Kidney epithelial cell (primary cell): ENCODE measurements around the gene LRRC47. TPM values are rescaled to one million over a fixed set of nuclear protein-coding genes. Genes with fewer than 3 reads are reported as not detected.

Experiments
- DNase-seq: peaks from one replicate; pipeline ENCODE4 v3.0.0-alpha.2; 2010; ENCODE audit warnings: low read depth
- H3K27me3 ChIP-seq: 2 replicates; pipeline ENCODE4 v1.6.0; 2011; ENCODE audit warnings: low read length; ENCODE audit not compliant: control insufficient read depth, insufficient read depth
- H3K36me3 ChIP-seq: 2 replicates; pipeline ENCODE4 v1.5.1; 2011; ENCODE audit warnings: low read length; ENCODE audit not compliant: control insufficient read depth, insufficient read depth
- H3K4me3 ChIP-seq: 2 replicates; pipeline ENCODE4 v1.5.1; 2011; ENCODE audit warnings: low read depth, mild to moderate bottlenecking, control low read depth, low read length
- total RNA-seq: library from RNA; depleted of rRNA; stranded (reverse); fragments of >200 nt; gene quantifications from 2 replicates; pipeline ENCODE4 v1.2.3, GENCODE V29; 2015
- TF ChIP-seq, protein P1 (sequence below): IDR thresholded peaks from 2 replicates; pipeline ENCODE4 v1.5.1; 2011; ENCODE audit warnings: mild to moderate bottlenecking, moderate library complexity, low read length, control low read depth, inconsistent platforms; ENCODE audit not compliant: insufficient read depth, poor library complexity, severe bottlenecking

Gene LRRC47
- total RNA-seq, 1 donor from 2014 or later, result 55.9 TPM

DNA sequence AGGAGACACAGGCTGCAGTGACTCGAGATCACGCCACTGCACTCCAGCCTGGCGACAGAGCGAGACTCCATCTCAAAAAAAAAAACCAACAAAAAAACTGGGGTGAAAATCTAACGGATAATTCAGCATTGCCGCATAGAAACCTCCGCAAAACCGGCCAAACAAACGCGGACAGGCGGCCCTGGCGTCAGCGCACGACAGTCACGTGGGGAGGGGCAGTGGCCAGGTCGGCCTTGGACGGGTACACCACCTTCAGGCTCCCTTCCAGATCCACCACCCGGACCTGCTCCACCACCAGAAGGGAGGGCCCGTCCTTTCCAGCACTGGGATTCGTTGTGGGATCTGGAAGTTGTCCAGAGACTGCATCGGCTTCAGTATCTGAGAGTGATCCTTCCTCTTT lies 15.4 kb downstream of the LRRC47 start:
- no peaks in the 10 kb centered on the region for H3K27me3 ChIP-seq
- H3K4me3 ChIP-seq, result no peak overlapping the region
- TF ChIP-seq, protein P1, sequence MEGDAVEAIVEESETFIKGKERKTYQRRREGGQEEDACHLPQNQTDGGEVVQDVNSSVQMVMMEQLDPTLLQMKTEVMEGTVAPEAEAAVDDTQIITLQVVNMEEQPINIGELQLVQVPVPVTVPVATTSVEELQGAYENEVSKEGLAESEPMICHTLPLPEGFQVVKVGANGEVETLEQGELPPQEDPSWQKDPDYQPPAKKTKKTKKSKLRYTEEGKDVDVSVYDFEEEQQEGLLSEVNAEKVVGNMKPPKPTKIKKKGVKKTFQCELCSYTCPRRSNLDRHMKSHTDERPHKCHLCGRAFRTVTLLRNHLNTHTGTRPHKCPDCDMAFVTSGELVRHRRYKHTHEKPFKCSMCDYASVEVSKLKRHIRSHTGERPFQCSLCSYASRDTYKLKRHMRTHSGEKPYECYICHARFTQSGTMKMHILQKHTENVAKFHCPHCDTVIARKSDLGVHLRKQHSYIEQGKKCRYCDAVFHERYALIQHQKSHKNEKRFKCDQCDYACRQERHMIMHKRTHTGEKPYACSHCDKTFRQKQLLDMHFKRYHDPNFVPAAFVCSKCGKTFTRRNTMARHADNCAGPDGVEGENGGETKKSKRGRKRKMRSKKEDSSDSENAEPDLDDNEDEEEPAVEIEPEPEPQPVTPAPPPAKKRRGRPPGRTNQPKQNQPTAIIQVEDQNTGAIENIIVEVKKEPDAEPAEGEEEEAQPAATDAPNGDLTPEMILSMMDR, result no peak
- no peak for DNase-seq
- H3K36me3 ChIP-seq, result peaks cover 4% of the 10 kb centered on the region

DNA sequence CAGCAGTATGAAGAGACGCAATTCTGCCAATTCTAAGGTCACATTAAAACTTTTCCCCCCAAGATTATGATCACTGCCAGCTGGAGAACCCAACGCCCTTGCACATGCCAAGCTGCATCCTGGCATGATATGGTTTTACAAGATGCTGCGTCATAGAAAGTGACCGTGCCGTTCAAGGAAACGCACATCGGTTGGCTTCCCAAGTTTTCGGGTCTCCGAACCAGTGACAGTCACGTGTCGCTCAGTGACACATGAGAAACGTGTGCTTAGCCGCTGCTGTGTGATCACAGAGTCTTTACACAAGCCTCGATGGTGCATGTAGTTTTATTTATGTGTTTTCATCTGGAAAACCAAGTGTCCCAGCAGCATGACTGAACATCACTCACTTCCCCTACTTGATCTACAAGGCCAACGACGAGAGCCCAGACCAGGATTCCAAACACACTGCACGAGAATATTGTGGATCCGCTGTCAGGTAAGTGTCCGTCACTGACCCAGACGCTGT lies 16.3 kb downstream of the LRRC47 start:
- DNase-seq, result no peak
- Histone ChIP-seq H3K4me3 (no peak overlapping the region), H3K27me3 (no peaks in the 10 kb centered on the region), H3K36me3 (peaks cover 3% of the 10 kb centered on the region)
- TF ChIP-seq, protein P1, result no peak

DNA sequence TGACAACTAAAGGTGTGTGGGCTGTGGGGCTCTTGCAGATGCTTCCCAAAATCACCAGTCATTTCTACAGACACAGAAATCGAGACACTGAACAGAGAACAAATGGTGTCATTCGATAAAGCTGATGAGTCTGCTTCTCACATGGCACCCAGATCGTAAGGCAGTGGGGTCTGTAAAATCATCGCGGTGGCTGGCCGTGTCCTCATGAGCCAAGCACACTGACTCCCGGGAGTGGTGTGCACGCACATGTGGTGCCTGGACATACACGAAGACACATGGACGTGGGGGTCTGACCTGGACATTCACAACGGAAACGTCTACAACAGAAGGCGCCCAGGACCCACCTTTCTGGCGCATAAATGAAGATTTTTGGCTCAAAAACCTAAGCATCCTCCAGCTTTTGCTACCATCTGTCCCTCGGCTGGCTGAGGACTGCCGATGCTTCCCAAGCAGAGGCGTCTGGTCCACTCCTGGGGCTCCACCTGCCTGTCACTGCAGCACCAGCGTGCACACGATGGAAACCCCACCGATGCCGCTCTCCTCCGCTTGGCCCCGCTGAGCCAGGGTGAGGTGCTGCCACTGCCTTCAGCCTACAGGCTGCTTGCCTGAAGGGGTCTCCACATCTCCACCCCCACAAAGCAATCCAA lies 16.9 kb downstream of the LRRC47 start:
- H3K36me3 ChIP-seq, result peaks cover 3% of the 10 kb centered on the region
- no peaks in the 10 kb centered on the region for H3K27me3 ChIP-seq
- H3K4me3 ChIP-seq, result no peak overlapping the region
- no peak for DNase-seq
- TF ChIP-seq, protein P1, result no peak

DNA sequence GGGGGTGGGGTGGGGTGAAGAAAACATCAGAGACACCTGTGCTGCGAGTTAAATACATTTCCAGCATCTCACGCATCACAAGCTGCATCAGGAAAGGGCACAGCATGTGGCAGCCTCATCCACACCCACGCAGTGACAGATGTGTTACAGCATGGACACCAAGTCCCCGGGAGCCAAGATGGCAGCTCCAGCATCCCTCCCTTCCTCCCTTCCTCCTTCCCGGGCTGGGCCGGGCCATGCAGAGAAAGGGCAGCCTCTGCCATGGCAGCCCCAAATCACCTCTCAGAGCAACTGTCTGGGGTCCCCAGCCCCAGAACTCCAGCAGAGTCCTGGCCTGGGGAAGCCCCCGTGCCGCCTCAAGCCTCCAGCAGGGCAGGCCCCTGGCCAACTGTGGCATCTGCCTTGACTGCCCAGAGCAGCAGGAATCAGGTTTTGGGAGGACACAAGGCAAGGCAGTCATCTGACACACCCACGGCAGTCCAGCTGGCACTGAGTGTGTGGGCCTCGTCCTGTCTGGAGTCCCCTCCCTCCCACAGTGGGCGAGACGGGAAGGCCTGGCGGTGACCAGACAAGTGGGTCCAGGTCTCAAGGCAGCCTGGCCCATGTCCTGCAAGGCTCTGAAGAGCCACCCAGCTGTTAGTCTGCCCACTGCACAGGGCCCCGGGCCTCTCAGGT lies 17.6 kb downstream of the LRRC47 start:
- TF ChIP-seq, protein P1, result no peak
- peaks cover 3% of the 10 kb centered on the region for H3K36me3 ChIP-seq
- DNase-seq, result no peak
- H3K4me3 ChIP-seq, result no peak overlapping the region
- no peaks in the 10 kb centered on the region for H3K27me3 ChIP-seq

DNA sequence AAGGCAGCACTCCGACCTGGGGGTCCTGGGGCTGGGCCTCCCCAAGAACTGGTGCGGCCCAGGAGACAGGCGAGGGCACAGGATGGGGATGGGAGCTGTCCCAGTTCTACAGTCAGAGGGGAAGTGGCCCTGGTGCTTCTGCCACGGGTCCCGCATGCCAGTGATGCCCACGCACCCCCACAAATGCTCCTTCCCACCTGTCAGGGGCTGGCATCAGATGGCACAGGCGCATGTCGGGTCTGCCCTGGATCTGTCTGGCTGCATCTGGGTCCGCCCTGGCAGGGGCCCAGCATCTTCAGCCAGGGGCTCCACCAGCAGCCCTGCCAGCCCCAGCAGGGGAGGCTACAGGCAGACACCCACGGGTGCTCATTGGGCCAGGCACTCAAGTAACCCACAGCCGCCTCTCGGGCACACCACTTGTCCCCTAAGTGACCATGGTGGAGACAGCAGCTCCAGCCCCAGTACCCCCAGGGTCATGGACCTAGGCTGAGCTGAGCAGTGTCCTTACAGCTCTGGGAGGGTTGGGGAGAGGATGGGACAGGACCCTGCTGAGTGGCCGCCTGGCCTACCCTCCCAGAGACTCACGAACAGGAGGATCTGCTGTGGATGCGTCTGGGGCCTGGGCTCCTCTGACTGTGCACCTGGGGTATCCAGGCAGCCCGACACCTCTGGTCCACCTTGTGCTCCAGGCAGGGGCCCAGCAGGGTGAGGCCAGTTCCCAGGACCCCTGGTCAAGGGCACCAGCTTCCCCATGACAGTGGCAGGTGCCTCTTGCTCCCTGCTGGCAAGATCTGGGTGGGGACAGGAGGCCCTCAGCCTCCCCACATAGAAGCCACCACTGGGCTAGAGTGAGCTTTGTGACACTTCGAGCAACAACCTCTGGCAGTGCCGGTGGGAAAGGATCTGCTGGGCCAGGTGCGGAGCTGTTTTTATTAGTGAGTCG lies 18.4 kb downstream of the LRRC47 start:
- Histone ChIP-seq H3K4me3 (no peak overlapping the region), H3K27me3 (no peaks in the 10 kb centered on the region), H3K36me3 (peaks cover 3% of the 10 kb centered on the region)
- DNase-seq, result no peak
- TF ChIP-seq, protein P1, result no peak
